HG02763 (cell line): ENCODE results near the gene MAP3K19.
"Not testable (repeated sequence)": the region's sequence is repeated elsewhere in the genome, so short reads cannot be mapped to it uniquely, and the experiment has no call there.

Experiments
- ATAC-seq: cut with Tn5 transposase; IDR thresholded peaks from one replicate; pipeline ENCODE4 v1.9.1; 2021; ENCODE audit warnings: mild to moderate bottlenecking, moderate library complexity; ENCODE audit not compliant: unreplicated experiment

MAP3K19 gene

DNA sequence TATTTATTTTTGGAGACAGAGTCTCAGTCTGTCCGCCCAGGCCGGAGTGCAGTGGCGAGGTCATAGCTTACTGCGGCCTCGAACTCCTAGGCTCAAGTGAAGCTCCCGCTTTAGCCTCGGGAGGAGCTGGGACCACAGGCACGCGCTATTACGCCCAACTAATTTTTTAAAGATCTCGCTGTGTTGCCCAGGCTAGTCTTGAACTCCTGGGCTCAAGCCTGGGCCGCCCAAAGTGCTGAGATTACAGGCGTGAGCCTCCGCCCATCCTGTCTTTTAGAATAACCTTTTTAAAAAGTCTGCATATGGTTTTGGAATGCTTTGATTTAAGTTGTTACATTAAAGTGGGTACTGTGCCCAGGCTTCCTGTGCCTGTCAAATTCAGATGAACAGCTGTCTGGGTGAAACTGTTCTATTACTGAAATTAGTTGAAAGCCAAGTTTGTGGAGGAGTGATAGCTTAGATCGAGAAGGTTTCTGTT, 5.8 kb upstream of the MAP3K19 start:
- peak; percentile 35 for ATAC-seq

DNA sequence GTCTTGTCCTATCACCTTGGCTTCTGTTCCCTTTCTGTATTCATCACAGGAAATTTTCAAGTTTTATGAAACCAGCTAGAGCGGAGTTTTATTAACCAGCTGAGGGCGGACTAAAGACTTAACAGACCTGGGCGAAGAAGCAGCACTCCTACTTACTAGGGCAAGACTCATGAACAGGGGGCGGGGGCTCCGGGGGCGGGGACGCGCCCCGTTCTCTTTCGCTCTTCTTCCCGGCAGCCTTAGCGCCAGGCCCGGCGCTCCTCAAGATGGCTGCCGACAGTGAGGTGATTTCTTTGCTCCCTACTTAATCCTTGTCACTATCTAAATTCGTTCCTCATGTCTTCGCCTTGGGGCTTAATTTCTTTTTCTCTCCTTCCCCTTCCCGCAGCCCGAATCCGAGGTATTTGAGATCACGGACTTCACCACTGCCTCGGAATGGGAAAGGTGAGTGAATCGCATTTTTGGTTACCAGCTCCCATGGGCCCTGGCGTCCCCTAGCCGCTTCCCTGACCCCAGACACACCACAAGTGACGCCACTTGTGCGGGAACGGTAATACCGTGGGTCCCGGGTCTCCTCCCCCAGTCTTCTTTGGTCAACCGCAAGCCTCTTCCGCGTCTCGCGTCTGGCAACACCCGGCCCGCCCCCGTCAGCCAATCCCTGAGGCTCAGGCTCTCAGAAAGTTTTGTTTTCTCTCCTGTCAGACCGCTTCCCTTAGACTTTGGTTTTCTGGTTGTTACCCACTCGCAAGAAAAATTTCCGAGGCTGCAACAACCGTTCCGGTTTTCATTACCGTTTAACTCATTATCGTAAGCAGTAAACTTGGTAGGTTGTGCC, 5.0 kb upstream of the MAP3K19 start, which contains the start of gene RAB3GAP1:
RAB3GAP1 (plus strand) TSS at position 251 of the 835 bp plus-strand sequence; CDS start at position 267, 16 bp downstream.
- peak; percentile 77 for ATAC-seq

DNA sequence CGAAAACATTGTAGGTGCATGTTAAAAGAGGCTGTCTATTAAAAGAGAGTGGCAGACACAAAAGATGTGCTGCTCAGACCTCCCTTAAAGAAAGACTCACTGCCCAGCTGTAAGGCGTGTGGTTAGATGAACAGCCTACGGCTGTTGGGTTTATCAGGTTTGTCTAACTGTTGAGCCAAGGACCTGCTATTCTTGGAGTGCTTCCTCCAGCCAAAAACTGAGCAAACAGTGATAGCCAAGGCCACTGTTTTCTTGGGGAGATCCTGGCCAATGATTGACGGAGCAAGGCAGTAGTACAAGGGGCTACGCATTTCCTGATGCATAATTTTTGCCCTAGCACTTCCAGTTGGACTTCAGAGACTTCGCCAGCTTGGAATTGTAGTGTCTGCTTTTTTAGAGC, 3.4 kb upstream of the MAP3K19 start:
- no peak for ATAC-seq

DNA sequence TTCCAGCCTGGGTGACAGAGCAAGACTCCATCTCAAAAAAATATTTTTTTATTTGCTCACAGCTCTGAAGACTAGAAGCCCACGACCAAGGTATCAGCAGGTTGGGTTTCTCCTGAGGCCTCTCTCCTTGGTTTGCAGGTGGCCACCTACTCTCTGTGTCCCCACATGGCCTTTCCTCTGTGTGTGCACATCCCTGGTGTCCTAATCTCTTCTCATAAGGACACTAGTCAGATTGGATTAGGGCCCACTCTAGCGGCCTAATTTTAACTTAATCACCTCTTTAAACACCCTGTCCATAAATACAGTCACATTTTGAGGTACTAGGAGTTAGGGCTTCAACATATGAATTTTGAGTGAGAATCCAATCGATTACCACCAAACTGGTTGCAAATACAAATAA, 2.9 kb upstream of the MAP3K19 start:
- no peak for ATAC-seq

DNA sequence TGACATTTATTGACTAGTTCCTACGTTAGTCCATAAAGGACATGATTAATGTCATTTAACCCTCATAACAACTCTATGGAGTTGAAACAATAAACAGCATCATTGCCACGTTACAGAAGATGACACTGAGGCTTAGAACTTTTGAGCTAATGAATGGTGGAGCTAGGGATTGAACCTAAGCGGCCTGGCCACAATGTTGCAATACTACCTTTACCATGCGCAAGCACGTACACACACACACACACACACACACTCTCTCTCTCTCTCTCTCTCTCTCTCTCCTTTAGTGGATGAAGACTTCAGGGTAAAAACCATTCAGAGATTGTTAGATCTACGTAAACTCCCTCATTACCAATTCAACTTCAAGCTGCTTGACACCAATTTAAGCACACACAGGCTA, 875 bp upstream of the MAP3K19 start:
- ATAC-seq: no peak

DNA sequence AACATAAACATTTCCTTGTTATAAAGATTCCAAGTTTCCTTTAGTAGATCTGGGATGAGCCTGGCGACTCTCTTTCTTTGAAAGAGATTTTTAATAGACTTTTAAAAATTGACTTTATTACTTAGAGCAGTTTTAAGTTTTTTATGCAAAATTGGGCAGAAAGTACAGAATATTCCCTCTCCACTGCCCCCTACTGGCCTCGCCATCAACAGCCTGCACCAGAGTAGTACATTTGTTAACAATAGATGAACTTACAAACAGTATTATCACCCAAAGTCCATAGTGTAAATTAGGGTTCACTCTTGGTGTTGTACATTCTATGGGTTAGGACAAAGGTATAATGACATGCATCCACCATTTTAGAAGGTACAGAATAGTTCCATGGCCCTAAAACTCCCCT, 3.9 kb downstream of the MAP3K19 start:
- no peak for ATAC-seq

DNA sequence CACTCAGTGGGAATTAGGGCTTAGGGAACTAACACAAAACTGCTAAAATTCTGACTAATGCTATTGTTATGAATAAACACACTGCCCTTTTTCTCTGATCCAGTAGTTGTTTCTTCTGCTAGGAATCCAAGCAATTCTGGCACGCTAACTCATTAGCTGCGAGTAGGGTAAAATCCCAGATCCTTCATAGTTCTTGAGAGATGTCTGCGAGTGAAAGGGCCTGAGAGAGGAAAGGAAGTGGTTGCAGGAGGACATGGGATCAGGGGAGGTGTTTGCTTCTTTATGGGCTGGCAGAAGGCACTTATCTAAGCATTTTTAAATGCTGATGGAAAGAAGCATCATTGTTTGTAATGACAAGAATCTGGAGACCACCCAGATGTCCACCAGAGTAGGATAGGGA, 9.4 kb downstream of the MAP3K19 start:
- ATAC-seq: no peak

DNA sequence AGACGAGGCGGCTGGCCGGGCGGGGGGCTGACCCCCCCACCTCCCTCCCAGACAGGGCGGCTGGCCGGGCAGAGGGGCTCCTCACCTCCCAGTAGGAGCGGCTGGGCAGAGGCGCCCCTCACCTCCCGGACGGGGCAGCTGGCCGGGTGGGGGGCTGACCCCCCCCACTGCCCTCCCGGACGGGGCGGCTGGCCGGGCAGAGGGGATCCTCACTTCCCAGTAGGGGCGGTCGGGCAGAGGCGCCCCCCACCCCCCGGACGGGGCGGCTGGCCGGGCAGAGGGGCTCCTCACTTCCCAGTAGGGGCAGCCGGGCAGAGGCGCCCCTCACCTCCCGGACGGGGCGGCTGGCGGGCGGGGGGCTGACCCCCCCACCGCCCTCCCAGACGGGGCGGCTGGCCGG, 14.0 kb downstream of the MAP3K19 start:
- ATAC-seq: not testable (repeated sequence)

DNA sequence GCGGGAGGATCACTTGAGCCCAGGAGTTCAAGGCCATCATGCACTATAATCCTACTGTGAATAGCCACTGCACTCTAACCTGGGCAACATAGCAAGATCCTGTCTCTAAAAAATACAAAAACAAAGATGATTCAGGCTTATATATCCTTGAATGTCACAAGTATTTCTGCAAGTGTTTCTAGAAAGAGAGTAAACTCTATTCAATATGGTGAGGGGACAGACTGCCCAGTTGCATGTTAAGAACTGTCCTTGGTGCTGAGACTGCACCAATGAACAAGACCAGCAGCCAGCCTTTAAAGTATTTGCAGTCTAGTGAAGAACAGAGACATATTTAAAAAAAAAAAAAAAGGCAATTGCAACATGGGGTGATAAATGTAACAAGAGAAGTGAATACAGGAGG, 16.4 kb downstream of the MAP3K19 start:
- no peak for ATAC-seq

DNA sequence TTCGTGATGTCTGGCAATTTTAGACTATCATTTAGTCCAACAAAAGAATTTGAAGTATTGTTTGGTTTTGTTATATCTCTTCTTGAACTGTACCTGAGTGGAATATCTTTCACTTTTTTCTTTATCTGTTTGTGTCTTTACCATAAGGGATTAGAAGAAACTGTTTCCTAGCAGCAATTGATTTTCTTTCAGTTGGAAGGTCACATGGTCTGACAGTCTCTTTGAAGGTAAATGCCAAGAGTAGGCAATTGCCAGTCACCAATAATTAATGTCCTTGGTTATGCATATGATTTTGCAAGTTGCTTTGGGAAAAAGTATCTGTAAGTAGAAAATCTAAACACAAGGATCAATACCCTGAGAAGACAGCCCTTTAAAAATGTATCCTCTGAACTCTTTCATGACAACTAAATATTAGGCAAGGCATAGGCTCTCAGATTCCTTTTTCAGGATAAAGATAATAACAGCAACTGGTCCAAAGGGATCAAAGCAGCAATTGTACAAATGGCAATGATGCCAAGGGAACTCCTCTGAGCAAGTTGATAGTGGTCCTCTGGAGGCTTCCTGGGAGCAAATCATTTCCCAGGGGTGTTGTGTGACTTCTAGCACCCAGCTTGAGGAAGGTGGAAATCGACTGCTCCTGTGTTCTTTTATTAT, 17.6 kb downstream of the MAP3K19 start:
- ATAC-seq: no peak

DNA sequence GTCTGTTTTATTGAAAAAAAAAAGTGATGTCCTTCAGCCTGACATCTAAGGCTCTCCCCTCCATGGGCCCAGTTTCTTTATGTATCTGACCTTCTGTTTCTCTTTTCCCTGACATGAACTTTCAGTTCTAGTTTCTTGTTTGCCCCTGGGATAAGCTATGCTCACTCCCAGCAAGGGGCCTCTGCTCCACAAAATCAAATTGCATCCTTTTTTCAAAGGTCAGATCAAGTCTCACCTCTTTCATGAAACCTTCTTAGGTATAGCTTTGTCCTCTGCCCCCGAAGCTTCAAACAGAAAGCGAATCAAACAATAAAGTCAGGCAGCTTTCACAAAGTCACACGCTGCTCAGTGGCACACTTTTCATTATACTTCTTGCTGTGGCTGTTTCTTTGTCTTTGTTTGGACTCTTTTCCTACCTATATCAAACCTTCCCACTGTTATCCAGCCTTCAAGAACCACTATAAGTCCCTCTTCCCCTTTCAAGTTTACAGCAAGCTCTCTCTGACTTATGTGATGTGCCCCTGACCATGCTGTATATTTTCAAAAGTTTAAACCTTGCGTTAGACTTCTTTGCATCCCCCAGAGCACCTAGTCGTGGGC, 23.3 kb downstream of the MAP3K19 start:
- ATAC-seq: no peak

DNA sequence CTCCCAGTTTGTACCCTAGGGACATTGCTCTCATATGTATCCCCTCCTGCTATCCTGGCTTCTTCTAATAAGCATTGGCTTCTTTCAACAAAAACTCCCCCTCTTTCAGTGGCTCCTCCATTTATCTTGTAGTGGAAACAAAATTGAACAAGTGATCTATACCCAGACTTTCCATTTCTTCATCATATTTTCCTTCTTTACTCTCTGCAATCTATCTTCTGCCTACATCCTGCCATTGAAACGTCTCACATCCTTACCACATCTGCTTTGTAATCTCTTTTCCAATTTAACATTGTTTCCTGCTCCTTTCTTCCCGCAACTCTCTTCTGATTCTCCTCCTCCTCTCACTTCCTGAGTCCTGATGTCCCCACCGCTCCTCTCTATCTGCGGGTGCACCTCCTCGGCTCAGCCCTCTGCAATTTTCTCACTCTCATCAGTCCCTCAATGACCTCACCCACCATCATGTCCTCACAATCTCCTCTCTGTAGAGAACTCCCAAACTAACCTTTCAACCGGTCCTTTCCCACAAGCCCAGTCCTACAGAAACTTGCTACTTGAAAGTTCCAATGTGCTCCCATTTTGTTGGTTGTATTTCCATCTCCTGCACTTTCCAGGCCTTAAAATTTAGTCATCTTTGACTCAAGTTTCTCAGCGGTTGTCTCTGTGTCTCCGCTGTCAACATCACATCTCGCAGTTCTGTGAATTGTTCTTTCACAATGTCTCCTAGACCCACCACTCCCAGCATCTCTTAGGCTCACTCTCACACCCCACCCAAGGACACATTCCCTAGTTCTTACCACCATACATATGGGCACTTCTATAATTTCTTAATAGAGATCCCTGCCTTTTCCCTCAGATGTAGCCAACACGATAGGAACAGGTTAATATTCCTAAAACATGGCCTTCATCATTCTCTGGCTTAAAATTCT, 24.0 kb downstream of the MAP3K19 start:
- no peak for ATAC-seq

DNA sequence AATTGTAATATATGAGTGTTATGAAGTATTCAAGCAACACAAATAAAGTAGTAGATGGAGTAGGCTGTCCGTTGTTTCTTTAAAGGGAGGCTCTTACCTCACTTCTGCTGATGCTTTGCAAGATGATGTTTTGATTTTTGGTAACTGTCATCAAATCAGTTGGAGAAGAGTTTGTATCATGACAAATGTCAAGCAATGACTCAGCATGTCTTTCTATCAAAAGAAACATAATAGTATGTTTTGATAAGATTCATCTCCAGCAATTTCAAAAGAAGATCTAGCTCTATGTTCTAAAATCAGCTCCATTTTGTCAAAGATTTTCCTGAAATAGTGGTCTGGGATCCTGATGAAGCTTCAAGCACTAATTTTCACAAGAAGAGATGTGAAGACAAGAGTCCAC, 25.6 kb downstream of the MAP3K19 start:
- ATAC-seq: no peak

DNA sequence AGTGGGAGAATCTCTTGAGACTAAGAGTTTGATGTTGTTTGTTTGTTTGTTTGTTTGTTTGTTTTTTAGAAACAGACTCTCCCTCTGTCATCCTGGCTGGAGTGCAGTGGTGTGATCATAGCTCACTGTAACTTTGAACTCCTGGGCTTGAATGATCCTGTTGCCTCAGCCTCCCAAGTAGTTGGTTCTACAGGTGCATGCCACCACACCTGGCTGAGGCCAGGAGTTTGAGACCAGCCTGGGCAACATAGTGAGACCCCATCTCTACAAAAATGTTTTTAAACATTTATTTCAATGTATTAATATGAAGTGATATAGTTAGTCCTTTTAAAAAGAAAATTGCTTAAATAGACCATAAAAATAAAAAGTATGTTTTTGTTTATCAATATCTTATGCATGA, 35.6 kb downstream of the MAP3K19 start:
- no peak for ATAC-seq

DNA sequence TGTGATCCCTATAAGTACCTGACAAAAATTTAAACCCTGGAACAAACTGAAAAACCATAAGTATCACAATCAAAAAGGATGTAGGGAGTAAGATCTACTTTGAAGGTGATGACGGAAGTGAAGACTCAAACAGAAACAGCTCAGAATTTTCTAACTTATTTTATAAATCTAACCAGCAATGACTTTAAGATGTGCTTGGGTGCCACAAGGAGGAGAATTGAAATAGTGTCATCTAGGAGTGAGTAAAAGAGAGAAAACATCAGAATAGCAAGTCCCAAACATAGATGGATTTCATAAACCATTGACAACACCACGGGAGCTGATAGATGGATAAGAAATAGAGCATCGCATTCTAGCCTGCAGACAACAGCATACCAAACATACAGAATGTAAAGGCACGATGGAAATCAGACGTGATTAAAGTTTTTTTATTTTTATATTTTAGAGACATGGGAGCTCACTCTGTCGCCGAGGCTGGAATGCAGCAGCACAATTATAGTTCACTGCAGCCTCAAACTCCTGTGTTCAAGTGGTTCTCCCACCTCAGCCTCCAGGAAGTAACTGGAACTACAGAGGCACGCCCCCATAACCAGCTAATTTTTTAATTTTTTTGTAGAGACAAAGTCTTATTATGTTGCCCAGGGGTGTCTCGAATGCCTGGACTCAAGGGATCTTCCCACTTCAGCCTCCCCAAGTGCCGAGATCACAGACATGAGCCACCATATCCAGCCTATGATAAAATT, 36.9 kb downstream of the MAP3K19 start:
- no peak for ATAC-seq

DNA sequence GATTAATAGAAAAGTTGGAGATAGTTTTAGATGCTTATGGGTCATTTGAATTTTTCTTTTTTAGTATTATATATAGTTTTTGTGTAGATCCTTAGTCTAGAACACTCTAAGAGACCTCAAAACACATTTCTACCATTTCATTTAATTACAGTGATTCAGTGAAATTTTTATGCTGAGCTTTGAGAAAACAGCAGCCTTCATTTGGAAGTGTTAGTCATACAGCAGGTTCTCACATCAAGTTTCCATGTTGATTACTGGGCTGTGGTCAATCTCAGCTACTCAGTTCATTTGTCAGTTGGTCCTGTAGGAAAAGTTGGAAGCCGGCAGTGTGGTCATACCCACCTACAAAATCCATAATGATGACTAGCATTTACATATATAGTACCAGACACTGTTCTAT, 37.9 kb downstream of the MAP3K19 start:
- ATAC-seq: no peak

DNA sequence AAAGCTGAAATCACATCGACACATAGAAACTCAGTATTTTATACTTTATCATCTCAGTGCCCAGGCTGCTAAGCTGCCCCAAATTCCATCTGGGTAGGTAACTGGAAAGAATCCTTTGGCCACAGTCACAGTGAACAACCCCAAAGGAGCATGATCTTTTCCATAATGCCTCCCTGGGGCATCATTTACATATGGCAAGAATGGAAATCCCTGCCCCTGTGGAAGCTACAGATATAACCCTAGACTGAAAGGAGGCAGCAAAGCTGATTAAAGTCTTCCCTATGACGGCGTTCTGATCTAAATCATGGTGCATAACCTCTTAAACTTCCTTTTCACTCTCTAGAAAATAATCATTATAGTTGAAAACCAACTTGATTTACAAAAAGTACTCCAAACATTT, 41.5 kb downstream of the MAP3K19 start:
- ATAC-seq: no peak

DNA sequence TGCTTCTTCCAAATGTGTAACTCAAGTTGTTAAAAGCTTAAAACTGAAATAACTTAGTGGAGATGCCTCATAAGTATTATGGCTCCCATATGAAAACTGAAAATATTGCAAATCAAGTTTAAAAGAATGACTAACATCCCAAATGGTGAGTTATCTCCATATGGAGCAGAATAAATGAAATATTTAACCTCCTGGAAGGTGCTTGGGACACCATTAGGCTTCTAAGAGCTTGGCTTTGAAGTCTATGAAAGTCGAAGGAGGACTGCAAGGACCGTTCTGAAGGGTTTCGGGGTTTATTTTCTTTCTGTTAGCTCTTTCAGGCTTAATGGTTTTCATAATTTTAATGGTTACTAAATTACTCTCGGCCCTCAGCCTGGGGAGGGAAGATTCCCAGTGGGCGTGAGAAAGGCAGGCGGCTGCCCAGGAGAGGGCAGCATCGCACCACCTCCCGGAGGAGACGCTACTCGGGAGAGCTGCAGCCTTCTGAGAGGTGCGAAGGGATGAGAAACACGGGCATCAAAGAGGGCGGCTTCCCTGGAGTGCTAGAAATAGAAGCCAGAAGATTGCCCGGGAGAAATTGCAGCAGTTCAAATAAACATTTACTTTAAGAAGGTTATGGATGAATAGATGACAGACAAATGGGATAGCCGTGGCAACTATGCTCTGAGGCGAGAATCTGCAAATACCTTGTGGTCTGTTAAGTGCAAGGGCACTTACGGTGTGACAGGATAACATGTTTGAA, 43.1 kb downstream of the MAP3K19 start:
- ATAC-seq: peak; percentile 87

DNA sequence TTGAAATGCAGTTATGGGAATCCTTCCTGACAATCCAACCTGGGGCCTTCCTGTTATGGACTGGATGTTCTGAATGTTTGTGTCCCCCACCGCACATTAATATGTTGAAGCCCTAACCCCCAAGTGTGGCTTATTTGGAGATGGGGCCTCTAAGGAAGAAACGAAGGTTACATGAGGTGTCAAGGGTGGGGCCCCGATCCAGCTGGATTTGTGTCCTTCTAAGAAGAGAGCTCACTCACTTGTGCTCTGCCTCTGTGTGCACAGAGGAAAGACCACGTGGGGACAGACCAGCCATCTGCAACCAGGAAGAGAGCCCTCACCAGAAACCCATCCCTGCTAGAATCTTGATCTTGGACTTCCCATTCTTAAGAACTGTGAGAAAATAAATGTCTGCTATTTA, 44.4 kb downstream of the MAP3K19 start:
- ATAC-seq: no peak
